GM19438 (cell line): ENCODE measurements around the gene ZNF580.

Experiments used
- ATAC-seq: cut with Tn5 transposase; IDR thresholded peaks from one replicate; pipeline ENCODE4 v1.9.1; 2021; ENCODE audit warnings: low read depth; ENCODE audit not compliant: unreplicated experiment

ZNF580 gene, protein sequence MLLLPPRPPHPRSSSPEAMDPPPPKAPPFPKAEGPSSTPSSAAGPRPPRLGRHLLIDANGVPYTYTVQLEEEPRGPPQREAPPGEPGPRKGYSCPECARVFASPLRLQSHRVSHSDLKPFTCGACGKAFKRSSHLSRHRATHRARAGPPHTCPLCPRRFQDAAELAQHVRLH

DNA sequence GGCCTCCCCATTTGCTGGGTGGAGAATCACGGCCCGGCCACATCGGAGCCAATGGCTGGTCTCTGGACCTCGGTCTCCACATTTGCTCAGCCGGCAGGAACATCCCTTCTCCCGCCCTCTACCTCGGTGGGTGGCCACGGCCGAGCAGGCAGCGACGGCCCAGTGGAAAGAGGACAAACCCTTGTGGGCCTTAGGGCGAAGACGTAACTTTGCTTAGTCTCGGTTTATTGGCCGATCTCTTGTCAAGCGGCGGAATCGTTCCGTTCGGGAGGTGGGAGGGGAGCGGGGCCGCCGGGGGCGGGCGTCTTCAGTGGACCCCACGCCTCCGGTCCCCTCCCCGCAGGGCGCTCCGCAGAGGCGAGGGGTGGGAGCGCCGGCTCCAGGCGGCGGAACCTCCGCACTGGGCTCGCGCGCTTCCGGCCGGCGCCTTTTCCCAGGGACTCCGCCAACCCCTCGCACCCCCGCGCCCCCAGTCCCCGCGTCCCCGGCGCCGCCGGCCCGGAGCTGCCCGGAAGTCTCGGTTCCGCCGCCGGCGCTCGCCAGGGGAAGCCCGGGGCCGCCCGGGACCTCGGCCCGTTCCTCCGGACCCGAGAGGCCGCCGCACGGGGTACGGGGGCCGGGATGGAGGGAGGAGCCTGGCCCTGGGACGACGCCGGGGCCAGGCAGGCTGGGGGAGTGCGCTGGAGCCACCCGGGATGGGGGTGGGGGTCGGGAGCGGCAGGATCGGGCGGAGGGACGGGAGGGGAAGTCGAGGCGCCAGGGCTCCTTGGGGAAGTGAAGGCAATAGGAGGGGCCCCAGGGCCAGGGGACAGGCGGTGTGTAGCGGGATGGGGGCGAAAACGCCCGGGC is at the start of gene ZNF580:
Gene ZNF580, plus strand, starts transcription at position 426 of the 849 bp plus-strand sequence. CDS start 1,507 bp downstream, outside the sequence.
- no peak for ATAC-seq

DNA sequence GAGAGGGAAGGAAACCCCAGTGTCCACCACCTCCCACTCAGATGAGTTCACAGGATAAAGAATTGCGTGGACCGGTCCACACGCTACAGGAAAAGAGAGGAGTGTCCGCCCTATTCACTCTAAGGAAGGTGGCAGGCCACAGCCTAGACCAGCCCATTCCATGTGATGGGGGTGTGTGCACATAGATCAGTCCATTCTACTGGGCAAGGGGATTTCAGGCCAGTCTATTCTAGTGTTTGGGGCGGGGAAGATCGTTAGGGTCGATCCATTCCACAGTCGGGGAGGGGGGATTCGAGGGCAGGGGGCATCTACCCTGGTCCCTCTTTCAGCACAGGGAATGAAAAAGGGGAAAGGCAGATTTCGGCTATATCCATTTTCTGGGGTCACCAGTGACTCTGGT is 49.2 kb upstream of the ZNF580 start:
- ATAC-seq: no peak

DNA sequence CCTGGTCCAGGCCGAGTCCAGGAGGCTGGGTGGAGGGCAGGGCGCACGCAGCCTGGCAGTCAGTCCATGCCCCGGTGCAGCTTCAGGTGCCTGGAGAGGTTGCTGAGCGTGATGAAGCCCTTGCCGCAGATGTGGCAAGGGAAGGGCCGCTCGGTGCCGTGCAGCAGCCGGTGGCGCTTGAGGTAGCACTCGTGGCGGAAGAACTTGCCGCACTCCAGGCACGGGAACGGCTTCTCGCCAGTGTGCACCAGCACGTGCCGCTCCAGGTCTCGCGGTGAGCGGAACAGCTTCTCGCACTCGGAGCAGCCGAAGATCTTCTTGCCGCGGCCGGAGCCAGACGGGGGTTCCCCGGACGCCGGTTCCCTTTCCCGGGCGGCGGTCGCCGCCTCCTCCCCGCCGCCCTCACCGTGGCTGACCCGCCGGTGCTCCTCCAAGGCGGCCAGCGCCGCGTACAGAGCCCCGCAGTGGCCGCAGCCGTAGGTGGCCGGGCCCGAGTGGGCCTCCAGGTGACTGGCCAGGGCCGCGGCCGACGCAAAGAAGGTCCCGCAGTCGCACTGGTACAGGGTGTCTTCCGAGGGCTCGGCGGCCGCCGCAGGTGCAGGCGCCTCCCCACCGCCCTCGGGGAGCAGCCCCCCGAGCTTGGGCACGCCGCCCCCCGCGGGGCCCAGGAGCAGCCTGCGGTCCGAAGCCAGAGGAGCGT is 48.3 kb upstream of the ZNF580 start:
- no peak for ATAC-seq

DNA sequence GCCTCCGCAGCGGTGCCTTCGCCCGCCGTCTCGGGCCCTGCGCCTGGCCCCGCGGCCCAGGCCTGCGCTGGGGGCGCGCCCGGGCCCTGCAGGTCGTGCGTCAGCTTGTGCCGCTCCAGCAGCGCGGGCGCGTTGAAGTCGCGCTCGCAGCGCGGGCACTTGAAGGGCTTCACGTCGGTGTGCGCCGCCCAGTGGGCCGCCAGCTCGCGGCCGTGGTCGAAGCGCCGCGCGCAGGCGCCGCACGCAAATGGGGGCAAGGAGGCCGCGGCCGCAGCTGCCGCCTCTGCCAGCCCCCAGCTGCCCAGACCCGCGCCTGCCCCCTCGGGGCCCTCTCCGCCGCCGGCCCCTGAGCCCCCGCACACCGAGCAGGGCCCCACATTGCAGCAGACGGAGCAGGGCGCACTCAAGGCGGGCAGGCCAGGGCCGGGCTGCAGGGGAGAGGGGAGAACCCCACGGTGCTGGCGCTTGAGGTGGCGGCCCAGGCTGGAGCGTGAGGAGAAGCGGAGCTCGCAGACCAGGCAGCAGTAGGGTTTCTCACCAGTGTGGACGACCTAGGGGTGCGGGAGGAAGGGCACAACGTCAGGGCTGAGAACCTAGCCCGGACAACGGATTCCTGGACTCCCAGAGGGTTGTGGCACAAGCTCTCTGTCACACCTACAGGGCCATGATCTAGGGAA is 47.6 kb upstream of the ZNF580 start:
- ATAC-seq: no peak

DNA sequence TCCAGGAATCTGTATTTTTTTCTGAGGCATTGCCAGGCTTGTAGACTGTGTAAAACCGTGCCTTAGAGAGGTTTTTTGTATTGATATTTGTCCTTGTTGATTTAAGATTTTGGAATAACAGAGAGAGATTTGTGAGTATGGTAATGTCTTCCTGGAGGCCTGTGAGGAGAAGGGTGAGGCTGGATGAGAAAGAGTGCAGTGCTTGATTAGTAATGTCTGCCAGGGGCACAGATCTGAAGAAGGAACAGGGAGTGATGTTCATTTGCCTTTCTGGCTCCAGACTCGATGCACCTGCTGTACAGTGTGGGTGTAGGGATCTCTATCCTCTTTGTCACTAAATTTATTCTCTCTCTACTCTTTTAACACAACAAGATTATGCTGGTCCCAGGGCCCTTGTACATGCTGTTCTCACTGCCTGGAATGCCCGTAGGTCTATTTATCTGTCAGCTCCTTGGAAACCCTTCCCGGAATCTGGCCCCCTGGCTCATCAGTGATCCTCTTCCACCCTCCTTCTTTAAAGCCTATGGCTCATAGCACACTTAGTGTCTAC is 45.7 kb upstream of the ZNF580 start:
- no peak for ATAC-seq

DNA sequence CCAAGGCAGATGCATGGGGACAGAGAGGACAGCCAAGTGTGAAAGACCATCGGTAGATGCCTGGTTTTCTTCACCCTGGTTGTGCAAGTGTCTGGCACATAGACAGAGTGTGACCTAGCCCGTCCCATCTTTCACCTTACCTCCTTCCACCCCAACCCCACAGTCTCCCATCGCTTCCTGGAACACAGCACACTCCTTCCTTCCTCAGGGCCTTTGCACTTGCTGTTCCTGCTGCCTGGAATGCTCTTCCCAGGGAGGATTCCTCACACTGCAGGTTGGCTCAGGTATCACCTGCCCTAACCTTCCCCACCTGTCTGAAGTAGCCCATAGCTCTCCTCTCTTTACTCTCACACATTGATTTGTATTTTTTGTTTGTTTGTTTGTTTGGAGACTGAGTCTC is 44.5 kb upstream of the ZNF580 start:
- no peak for ATAC-seq

DNA sequence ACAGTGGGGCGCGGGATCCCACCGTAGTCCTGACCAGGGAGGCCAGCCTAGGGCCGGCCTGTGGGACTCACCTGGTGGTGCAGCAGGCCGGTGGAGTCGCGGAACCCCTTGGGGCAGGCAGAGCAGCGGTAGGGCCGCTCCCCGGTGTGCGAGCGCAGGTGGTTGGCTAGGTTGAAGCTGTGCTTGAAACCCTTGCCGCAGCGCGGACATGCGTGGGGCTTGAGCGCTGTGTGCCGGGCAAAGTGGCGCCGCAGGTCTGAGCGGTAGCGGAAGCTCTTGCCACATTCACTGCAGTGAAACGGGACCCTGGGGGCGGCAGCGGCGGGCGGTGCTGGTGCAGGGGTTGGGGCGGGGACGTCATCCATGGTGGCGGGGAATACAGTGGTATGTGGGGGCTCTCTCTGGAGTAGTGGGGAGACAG is 43.3 kb upstream of the ZNF580 start:
- no peak for ATAC-seq

DNA sequence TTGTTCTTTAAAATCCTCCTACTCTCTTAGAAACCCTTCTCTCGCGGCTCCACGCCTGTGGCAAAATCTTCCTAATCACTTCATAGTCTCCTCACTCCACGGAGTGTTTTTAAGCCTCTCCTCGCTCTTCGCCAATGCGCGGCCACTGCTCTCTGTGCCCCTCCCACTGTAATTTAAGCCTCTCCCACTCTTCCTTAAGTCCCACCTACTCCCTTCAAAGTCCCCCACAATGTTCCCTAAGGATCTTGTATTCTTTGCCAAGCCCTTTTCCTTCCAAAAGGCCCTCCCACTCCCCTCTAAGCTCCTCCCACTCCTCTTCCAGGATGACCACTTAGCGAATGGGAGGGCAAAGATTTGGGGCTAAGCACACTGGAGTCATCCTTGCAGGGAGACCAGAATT is 42.8 kb upstream of the ZNF580 start:
- ATAC-seq: no peak

DNA sequence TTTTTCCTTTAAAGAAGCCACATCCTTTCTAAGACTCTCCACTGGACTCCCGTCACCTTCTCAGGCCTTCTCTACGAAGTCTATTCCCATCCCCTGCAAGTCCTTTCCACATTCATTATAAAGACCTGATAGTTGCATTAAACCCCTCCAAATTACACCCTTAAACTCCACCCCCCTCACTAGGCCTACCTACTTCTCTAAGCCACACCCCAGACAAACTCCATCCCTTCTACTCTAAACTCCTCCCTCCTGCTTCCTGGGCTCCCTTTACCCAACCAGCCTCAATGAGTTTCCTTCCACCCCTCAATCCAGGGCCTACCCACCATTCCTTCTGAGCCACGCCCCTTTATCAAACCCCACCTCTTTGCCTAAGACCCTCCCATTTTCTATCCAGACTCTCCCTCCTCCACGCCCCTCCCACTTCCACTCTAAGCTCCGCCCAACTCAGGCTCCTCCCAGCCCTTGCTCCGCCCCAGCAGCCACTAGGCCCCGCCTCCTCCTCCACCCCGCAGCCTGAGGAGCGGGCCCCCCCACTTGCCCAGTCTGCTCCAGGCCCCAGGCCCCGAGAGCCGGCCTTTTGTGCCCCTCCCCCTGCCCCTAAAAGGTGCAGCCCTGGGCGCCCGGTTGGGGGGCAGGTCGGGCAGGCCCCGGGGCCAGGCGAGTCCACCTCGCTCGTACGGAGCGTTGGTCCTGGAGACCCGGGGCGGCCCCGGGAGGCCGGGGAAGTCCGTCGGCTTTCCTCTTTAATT is 41.9 kb upstream of the ZNF580 start:
- ATAC-seq: peak; percentile 42

DNA sequence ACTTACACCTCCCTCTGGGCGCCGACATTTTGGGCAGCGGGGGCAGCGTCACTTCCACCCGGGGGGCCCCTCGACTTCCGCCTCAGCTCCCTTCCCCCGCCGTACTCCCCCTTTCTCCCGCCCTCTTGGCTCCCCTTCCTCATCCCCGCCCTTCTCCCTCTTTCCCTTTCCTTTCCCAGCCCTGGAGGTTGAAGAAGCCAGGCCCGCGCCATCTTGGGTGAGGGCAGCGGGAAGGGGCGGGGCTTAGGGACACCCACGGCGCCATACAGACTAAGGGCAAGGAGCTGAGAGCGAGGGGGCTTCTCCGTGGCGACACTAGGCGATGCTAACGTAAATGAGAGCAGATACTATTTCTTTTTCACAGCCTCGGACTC is 41.3 kb upstream of the ZNF580 start, which contains the start of gene FIZ1:
Gene FIZ1, minus strand, starts transcription at position 50 of the 374 bp plus-strand sequence. CDS start 1,652 bp downstream, outside the sequence.
- ATAC-seq: peak; percentile 54

DNA sequence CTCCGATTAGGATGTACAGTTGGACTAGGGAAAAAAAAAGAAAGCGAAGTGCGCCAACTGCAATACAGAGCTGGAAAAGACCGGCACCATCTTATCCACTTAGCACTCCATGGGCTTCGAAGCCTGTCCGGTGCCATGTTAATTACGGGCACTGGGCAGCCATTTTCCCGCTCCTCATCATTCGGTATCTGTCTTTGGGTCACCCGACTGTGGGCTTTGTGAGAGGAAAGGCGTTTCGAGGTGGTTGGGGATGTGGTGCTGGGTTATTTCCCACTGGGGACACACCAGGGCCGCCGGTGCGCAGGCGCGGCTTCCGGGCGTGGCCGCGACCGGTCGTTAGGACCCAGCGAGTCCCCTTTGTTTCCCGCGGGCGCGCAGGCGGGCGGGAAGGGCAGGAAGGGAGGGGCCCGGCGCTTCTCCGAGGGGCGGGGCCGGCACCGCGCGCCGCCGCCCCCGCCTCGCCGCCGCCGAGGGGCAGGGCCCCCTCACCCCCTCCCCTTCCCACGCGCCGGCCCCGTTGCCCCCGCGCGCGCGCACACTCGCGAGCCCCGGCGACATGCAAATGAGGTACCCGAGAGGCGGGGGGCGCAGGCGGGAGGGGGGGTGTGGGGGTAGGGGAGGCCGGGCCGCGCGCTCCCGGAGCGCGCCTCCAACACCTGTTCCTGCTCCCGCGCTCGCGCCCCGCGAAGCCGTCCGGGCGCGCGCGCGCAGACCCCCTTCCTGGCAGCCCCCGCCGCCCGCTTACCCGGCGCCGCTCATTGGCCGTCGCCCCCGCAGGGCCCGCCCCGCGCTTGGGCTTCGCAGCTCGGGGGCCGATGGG is 40.8 kb upstream of the ZNF580 start, which contains the start of gene ZNF524:
Gene ZNF524, plus strand, starts transcription at position 447 of the 820 bp plus-strand sequence. CDS start 1,825 bp downstream, outside the sequence.
- peak; percentile 40 for ATAC-seq

DNA sequence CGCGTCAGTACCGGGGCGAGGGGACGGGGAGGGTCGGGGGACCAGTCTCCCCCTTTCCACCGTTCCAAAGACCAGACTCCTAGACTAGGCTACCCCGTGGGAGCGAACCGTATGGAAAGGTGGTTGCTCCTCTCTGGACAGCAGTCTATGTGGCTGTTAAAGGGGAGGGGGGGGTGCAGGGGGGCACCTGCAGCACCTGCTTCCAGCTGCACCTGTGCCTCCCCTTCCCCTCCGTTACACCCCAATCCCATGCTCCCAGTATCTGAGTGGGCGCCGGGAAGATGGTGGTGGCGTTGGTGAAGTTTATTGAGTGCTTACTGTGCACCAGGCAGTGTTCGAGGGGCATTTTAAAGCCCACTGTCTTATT is 40.2 kb upstream of the ZNF580 start:
- ATAC-seq: no peak

DNA sequence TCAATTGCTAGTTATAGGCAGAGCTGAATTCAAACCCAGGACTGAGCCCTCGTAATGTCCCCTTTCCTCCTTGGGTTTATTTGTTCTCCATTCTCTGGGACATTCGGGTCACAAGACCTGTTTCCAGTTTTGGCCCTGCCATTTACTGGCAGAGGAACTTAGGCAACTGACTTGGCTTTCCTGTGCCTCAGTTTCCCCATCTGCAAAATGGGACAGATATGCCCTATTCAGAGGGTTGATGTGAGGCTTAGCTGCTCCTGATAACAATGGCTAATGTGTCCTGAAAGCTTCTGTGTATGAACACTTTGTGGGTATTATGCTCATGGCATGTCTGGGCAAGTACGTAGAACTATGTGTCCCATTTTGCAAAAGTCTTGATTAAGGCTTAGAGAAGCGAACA is 39.7 kb upstream of the ZNF580 start:
- no peak for ATAC-seq

DNA sequence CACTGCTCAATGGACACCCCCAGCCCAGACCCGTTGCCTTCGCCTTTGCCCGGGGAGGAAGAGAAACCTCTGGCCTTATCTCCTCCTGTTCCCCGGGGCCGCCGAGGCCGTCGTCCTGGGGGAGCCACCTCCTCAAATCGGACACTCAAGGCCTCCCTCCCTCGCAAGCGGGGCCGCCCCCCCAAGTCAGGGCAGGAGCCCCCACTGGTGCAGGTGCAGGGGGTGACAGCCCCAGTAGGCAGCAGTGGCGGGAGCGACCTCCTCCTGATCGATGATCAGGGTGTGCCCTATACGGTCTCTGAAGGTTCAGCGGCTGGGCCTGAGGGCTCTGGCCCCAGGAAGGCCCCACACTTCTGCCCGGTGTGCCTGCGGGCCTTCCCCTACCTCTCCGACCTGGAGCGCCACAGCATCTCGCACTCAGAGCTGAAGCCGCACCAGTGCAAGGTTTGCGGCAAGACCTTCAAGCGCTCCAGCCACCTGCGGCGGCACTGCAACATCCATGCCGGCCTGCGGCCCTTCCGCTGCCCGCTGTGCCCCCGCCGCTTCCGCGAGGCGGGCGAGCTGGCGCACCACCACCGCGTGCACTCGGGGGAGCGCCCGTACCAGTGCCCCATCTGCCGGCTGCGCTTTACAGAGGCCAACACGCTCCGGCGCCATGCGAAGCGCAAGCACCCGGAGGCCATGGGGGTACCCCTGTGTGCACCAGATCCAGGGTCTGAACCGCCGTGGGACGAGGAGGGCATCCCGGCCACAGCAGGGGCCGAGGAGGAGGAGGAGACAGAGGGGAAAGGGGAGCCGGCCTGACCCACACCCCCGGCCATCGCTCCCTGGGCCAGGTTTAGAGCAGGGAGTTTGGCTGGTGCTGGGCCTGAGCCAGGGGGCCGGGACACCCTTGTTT is 38.4 kb upstream of the ZNF580 start:
- ATAC-seq: no peak

DNA sequence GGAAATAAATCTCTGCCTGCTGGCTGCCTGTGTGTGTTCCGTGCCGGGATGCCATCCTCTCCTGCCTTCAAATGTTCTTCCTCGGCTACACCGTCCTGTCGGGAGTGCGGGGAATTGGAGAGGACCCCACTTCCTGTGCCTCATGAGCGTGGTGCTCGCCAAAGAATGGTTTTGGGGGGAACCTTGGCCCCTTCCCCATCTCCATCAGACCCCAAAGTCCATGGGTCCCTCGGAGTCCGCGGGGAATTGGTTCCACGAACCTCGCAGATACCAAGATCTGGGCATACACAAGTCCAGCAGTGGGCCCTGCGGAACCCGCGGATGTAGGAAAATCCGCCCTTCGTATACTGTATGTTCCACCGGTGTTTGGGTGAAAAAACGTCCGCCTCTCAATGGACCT is 37.7 kb upstream of the ZNF580 start:
- ATAC-seq: no peak

DNA sequence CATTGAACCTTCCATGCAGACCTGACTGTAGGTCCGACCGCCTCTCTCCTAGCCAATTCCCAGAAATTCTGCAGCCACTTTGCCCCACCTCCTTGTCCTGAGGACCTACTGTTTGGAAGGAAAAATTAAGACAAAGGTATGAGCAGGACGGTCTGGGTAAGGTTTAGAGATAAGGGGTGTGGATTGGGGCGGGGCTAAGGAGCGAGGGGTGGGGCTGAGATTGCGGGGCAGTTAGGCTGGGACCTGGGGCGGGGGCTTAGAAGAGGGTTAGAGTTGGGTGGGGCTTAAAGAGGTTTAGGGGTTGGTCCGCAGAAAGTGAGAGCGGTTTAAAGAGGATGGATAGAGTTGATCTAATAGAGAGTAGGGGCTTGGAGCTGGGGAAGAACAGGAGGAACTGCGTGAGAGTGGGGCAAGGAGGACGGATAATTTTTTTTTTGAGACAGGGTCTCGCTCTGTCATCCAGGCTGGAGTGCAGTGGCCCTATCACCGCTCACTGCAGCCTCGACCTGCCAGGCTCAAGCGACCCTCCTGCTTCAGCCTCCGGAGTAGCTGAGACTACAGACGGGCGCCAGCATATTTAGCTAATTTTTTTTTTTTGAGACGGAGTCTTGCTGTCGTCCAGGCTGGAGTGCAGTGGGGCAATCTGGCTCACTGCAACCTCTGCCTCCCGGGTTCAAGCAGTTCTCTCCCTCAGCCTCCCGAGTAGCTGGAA is 37.1 kb upstream of the ZNF580 start:
- no peak for ATAC-seq

DNA sequence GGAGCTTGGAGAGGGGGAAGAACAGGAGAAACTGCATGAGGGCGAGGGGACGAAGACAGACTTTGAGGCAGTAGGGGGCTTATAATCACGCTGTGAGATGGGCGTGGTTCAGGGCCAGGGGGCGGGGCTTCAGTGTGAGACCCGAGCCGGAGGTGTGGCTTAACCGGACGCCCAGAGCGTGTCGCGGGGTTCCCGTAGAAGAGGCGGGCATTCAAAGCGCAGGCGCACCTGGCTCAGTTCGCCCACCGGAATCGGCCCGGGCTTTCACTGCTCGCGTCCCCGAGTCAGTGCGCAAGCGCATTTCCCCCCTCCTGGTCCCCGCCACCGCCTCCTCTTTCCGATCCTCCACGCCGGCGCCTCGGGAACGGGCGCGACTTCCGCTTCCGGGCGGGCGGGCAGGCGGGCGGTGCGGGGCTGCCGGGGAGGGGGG is 35.6 kb upstream of the ZNF580 start:
- peak; percentile 60 for ATAC-seq
